Medulla oblongata (tissue), 1 donor: ENCODE measurements around the gene KCNG4.
"Not testable (repeated sequence)": the region's sequence is repeated elsewhere in the genome, so short reads cannot be mapped to it uniquely, and the experiment has no call there.

ENCODE experiments used
- DNase-seq: peaks from one replicate; pipeline ENCODE4 v3.0.0-alpha.2; 2015; ENCODE audit errors: extremely low spot score

The KCNG4 gene

DNA sequence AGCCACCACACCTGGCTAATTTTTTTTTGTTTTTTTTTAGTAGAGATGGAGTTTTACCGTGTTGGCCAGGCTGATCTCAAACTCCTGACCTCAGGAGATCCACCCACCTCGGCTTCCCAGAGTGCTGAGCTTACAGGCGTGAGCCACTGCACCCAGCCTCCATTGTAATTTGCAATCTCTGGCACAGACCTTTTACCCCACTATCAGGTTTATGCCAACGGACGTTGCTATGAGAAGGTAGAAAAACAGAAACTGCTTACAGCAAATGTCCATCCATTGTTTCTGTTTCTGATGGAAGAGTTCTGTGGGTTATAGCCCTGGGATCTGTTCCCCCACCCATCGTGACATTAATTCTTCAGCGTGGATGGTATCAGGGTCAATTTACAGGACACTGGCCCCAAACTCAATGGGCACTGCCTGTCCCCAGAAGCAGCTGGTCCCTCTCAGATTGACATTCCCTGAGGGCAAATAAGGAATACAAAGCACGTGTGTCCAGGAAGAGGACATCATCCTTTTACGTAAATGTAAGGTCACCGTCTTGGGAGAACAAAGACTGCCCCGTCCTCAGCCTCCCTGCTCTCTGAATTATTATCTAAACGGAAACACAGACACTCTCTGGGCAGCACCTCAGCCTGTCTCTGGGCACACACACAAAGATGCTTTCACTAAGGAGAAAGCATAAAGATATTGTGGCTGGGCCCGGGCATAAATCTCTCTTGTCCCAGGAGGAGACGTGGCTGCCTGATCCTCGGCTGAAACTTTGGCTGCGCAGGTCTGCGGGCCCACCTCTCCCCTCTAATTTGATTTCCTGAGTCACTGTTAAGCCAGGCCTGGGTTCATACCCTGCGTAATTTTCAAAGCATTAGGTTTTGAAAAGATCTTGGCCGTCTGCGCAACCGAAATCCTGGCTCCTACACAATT is 5.2 kb downstream of the KCNG4 start:
- DNase-seq, result peak; percentile 26

- DNase-seq, result no peak
Measured at GRCh38 chr16:84233748-84234147, 6.1 kb downstream of the KCNG4 start.

- DNase-seq, result no peak
Measured at GRCh38 chr16:84232969-84233368, 6.8 kb downstream of the KCNG4 start.

DNA sequence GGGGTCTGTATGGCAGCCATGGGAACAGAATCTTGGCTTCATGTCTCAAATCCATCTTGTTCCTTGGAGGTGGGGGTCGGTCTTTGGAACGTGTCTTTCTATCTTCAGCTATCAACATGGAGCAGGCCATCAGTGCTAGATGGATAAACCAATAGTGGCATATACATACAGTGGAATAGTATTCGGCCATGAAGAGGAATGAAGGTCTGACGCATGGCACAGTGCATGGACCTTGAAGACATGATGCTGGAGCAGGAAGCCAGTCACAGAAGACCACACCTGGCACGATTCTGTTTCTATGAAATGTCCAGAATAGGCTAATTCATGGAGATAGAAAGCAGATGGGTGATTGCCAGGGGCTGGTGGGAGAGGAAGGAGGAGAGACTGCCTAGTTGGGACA is 7.8 kb downstream of the KCNG4 start:
- DNase-seq, result no peak

GRCh38 chr16:84229471-84229870 is 10.3 kb downstream of the KCNG4 start:
- DNase-seq, result no peak

- DNase-seq, result peak; percentile 40
Measured at GRCh38 chr16:84228256-84228838, 11.5 kb downstream of the KCNG4 start.

DNA sequence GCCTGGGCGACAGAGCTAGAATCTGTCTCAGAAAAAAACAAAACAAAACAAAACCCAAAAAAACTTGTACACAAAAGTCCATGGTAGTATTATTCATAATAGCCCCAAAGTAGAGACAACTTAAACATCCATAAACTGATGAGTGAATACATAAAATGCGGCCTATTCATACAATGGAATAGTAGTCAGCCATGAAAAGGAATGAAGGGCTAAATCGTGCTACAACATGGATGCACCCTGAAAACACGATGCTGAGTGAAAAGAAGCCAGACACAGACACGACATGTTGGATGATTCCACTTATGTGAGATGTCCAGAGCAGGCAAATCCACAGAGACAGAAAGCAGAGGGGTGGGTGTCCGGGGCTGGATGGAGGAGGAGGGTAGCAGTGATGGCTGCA is 12.3 kb downstream of the KCNG4 start:
- no peak for DNase-seq

DNA sequence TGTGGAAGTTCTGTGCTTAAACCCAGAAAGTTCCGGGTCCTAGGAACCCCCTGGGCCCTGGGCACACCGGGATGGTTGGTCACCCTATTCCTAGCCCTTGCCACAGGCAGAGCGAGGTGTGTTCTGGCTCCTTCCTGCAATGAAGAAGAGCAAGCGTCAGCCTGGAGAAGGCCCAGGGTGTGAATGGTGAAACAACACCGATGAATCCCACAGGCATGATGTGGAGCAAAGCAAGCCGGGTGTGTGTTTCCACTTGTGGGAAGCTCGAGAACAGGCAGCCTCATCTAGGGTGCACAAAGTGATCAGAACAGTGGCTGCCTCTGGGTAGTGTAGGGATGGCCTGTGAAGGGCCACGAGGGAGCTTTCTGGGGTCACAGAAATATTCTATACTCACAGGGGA is 13.8 kb downstream of the KCNG4 start:
- DNase-seq, result no peak

DNA sequence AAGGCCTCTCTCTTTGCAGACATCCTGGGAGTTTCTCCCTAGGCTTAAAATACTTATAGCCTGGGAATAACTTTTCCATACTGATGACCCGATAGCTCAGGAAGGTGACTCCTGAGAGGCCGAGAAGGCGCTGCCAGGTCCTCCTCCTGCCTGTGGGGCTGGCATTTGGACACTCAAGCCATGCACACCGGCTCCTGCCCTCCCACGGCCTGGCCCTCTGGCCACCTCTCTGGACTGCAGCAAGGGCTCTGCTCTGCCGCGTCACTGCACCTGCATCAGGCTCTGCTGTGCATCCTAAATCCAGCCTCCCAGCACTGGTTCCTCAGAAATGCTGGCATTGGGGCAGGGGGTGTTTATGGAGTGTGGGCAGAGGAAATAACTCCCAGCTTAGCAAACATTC is 14.2 kb downstream of the KCNG4 start:
- DNase-seq, result no peak

DNA sequence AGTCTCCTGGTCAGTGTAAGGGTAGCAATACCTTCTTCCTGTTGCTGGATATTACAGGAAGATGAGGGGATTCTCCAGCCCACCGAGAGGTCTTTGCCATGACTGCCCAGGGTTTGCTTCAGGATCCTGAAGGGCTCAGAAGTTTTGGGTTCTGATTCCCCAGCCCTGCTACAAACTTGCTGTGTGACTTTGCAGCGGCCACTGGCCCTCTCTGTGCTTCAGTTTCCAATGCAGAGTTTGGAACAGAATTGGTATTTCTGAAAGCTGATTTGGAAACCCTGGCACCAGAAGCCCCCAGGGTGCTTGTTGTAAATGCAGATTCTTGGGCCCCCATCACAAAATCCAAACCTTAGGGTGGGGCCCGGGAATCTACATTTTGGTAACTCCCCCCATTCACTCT is 14.7 kb downstream of the KCNG4 start:
- DNase-seq, result no peak

DNA sequence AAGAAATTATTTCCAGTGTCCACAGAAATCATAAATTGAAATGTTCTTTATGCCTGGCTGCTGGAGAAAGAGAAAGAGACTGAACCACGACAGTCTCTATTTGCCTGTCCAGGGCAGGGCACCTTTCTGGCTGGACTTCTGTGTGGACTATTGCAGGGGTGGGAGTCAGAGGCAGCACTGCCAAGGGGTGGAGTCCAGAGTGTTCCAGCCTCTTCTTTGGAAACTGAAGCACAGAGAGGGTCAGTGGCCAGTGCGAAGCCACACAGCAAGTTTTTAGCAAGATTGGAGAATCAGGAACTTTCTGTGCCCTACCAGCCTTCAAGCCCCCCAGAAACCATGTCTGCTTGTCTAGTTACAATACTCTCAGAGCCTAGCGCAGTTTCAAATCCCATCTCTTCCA is 15.3 kb downstream of the KCNG4 start:
- no peak for DNase-seq

DNA sequence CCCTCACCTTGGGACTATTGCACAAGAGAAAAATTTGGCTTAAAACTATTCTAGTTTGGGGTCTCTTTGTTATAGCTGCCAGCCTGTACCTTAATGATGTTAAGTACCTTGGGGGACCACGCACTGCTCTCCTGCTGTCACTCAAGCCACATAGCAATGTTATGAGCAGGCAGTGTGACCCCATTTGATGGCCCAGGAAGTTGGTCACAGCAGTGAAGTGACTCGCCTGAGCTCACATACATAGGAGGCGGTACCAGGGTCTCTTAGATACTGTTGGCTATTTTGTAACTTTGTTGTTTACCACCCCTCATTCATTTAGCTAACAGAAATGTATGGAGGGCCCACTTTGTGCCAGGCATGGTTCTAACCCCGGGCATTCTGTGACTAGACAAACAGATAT is 16.4 kb downstream of the KCNG4 start:
- DNase-seq, result no peak

- no peak for DNase-seq
Measured at GRCh38 chr16:84220851-84221250, 19.0 kb downstream of the KCNG4 start.

DNA sequence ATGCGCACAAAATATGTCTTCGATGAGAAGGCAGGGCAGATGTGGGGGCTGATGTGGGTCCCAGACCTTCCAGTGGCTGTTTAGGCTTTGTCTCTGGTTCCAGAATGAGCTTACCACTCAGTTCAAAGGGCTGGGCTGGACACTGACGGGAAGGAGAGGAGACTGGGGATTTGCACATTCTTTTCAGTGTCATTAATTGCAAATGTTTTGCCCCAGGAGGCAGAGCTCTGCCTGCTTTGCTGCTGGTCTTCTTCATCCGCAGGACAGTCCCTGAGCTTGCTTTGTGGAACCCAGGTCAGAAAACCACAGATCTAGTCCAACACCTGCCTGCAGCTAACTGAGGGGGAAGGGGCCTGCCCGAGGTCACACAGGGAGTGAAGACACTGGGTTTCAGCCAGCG is 20.9 kb downstream of the KCNG4 start:
- no peak for DNase-seq

- no peak for DNase-seq
Measured at GRCh38 chr16:84218176-84218823, 21.5 kb downstream of the KCNG4 start.

DNA sequence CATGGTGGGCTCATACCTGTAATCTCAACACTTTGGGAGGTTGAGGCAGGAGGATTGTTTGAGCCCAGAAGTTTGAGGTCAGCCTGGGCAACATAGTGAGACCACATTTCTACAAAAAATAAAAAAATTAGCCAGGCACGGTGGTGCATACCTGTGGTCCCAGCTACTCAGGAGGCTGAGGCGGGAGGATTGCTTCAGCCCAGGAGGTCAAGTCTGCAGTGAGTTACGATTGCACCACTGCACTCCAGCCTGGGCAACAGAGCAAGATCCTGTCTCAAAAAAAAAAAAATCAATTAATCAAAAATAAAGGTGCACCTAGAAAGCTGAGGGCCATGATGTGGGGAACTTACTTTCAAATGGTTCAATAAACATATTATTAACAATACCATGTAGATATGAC is 23.7 kb downstream of the KCNG4 start:
- DNase-seq, result not testable (repeated sequence)

- no peak for DNase-seq
Measured at GRCh38 chr16:84215531-84215930, 24.3 kb downstream of the KCNG4 start.

- no peak for DNase-seq
Measured at GRCh38 chr16:84214451-84215066, 25.3 kb downstream of the KCNG4 start.

DNA sequence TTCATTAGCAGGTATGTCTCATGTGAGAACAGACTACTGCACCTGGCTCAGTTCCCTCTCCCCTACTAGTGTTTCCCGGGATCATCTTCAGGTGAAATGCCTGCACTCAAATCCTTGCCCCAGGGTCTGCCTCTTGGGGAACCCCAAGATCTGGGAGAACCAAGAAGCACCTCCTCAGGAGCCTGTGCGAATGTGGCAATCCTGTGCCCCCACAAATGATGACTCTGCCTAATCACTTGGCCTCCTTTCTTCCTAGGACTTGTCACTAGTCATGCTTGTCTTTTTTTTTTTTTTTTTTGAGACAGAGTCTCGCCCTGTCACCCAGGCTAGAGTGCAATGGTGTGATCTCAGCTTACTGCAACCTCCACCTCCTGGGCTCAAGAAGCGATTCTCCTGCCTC is 27.2 kb downstream of the KCNG4 start:
- no peak for DNase-seq

DNA sequence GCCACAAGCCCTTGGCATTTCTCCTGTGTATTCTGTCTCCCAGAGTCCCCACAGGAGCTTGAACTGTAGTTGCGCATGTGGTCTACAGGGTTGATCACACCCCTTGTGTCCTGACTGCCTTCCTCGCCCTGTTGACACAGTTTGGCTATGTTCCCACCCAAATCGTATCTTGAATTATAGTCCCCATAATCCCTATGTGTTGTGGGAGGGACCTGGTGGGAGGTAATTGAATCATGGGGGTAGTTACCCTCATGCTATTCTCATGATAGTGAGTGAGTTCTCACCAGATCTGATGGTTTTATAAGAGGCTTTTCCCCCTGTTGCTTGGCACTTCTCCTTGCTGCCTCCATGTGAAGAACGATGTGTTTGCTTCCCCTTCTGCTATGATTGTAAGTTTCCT is 27.7 kb downstream of the KCNG4 start:
- DNase-seq, result no peak

DNA sequence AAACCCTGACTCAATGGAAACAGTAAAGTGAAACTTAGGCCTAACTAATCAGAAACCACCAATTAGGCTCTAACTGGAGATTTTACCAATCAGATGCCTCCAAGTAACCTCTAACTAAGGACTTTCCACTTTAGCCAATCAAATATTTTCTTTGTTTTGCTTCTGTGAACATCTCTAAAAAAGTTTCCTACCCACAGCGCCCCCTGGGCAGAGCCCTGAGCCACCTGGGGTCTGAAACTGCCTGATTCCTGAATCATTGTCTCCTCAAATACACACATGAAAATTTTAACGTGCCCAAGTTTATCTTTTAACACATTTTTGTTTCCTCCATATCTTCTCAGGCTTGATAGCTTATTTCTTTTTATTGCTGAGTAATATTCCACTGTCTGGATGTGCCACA is 29.8 kb downstream of the KCNG4 start:
- no peak for DNase-seq

- no peak for DNase-seq
Measured at GRCh38 chr16:84207879-84208278, 31.9 kb downstream of the KCNG4 start.

GRCh38 chr16:84207251-84207650 is 32.6 kb downstream of the KCNG4 start:
- DNase-seq, result no peak
